ENCODE measurements around the gene DSCAM. TPM values are rescaled to one million over a fixed set of nuclear protein-coding genes. Genes with fewer than 3 reads are reported as not detected.

The DSCAM gene
- total RNA-seq, 2 donors from 2014 or later = not detected

GRCh38 chr21:40706176-40706575 is 140.8 kb downstream of the DSCAM start:
- no peak overlapping the region for H3K27ac Mint-ChIP-seq
- H3K36me3 Mint-ChIP-seq (ENCODE audit: insufficient read depth in 2 of 2) = no peaks in the 10 kb centered on the region

GRCh38 chr21:40704141-40704540 is 142.8 kb downstream of the DSCAM start:
- no peaks in the 10 kb centered on the region for H3K4me1 Mint-ChIP-seq (ENCODE audit: low read depth)
- no peak overlapping the region for H3K4me3 Mint-ChIP-seq
- DNase-seq (no peak), ATAC-seq (replicated peaks in 1 of 2) (no peak)
- H3K27ac Mint-ChIP-seq = no peak overlapping the region
- peaks cover 1 to 3% of the 10 kb centered on the region in 2 donors for H3K9me3 Mint-ChIP-seq
- H3K27me3 Mint-ChIP-seq (ENCODE audit: low read depth) = no peaks in the 10 kb centered on the region
- no peaks in the 10 kb centered on the region for H3K36me3 Mint-ChIP-seq (ENCODE audit: insufficient read depth in 2 of 2)

More at GRCh38 chr21:40706176-40706575, 140.8 kb downstream of the DSCAM start:
- peaks cover 0 to 1% of the 10 kb centered on the region in 2 donors for H3K9me3 Mint-ChIP-seq
- no peak for DNase-seq
- ATAC-seq (replicated peaks in 1 of 2) = no peak
- no peak overlapping the region for H3K4me3 Mint-ChIP-seq
- no peaks in the 10 kb centered on the region for H3K4me1 Mint-ChIP-seq (ENCODE audit: low read depth)
- H3K27me3 Mint-ChIP-seq (ENCODE audit: low read depth) = no peaks in the 10 kb centered on the region

GRCh38 chr21:40699366-40699765 is 147.6 kb downstream of the DSCAM start:
- Mint-ChIP-seq H3K9me3 (peaks cover 0 to 4% of the 10 kb centered on the region in 2 donors), H3K27ac (no peak overlapping the region), H3K36me3 (ENCODE audit: insufficient read depth in 2 of 2) (no peaks in the 10 kb centered on the region), H3K4me1 (ENCODE audit: low read depth) (no peaks in the 10 kb centered on the region), H3K27me3 (ENCODE audit: low read depth) (no peaks in the 10 kb centered on the region), H3K4me3 (no peak overlapping the region)
- no peak for ATAC-seq (replicated peaks in 1 of 2)
- no peak for DNase-seq

GRCh38 chr21:40696246-40696645 is 150.7 kb downstream of the DSCAM start:
- no peak for DNase-seq
- Mint-ChIP-seq H3K4me1 (ENCODE audit: low read depth) (no peaks in the 10 kb centered on the region), H3K27ac (no peak overlapping the region), H3K36me3 (ENCODE audit: insufficient read depth in 2 of 2) (no peaks in the 10 kb centered on the region), H3K4me3 (no peak overlapping the region), H3K27me3 (ENCODE audit: low read depth) (no peaks in the 10 kb centered on the region), H3K9me3 (peaks cover 0 to 4% of the 10 kb centered on the region in 2 donors)
- ATAC-seq (replicated peaks in 1 of 2) = no peak

- no peaks in the 10 kb centered on the region for H3K4me1 Mint-ChIP-seq (ENCODE audit: low read depth)
Observed at GRCh38 chr21:40689840-40690360, 157.1 kb downstream of the DSCAM start.

GRCh38 chr21:40689217-40689616 is 157.7 kb downstream of the DSCAM start:
- Mint-ChIP-seq H3K4me1 (ENCODE audit: low read depth) (no peaks in the 10 kb centered on the region), H3K36me3 (ENCODE audit: insufficient read depth in 2 of 2) (no peaks in the 10 kb centered on the region), H3K27me3 (ENCODE audit: low read depth) (no peaks in the 10 kb centered on the region), H3K4me3 (no peak overlapping the region), H3K27ac (no peak overlapping the region), H3K9me3 (peaks cover 4% of the 10 kb centered on the region in 2 donors)
- ATAC-seq (replicated peaks in 1 of 2) (no peak), DNase-seq (no peak)

More at GRCh38 chr21:40689840-40690360, 157.1 kb downstream of the DSCAM start:
- Mint-ChIP-seq H3K27ac (no peak overlapping the region), H3K36me3 (ENCODE audit: insufficient read depth in 2 of 2) (no peaks in the 10 kb centered on the region), H3K4me3 (no peak overlapping the region), H3K27me3 (ENCODE audit: low read depth) (no peaks in the 10 kb centered on the region), H3K9me3 (peaks cover 4% of the 10 kb centered on the region in 2 donors)
- ATAC-seq (replicated peaks in 1 of 2) (no peak), DNase-seq (no peak)

GRCh38 chr21:40688106-40688864 is 158.7 kb downstream of the DSCAM start:
- DNase-seq (no peak), ATAC-seq (replicated peaks in 1 of 2) (no peak)
- Mint-ChIP-seq H3K27ac (no peak overlapping the region), H3K4me1 (ENCODE audit: low read depth) (no peaks in the 10 kb centered on the region), H3K9me3 (peaks cover 4 to 6% of the 10 kb centered on the region in 2 donors), H3K36me3 (ENCODE audit: insufficient read depth in 2 of 2) (no peaks in the 10 kb centered on the region), H3K27me3 (ENCODE audit: low read depth) (no peaks in the 10 kb centered on the region), H3K4me3 (no peak overlapping the region)

- DNase-seq = no peak
- no peak for ATAC-seq (replicated peaks in 1 of 2)
- Mint-ChIP-seq H3K27ac (no peak overlapping the region), H3K36me3 (ENCODE audit: insufficient read depth in 2 of 2) (no peaks in the 10 kb centered on the region), H3K4me1 (ENCODE audit: low read depth) (no peaks in the 10 kb centered on the region), H3K27me3 (ENCODE audit: low read depth) (no peaks in the 10 kb centered on the region), H3K4me3 (no peak overlapping the region), H3K9me3 (peaks cover 4 to 9% of the 10 kb centered on the region in 2 donors)
Observed at GRCh38 chr21:40687625-40688024, 159.3 kb downstream of the DSCAM start.

GRCh38 chr21:40686526-40686925 is 160.4 kb downstream of the DSCAM start:
- Mint-ChIP-seq H3K9me3 (peaks cover 9% of the 10 kb centered on the region in 2 donors), H3K36me3 (ENCODE audit: insufficient read depth in 2 of 2) (no peaks in the 10 kb centered on the region), H3K4me1 (ENCODE audit: low read depth) (no peaks in the 10 kb centered on the region), H3K27me3 (ENCODE audit: low read depth) (no peaks in the 10 kb centered on the region), H3K27ac (no peak overlapping the region), H3K4me3 (no peak overlapping the region)
- DNase-seq (no peak), ATAC-seq (replicated peaks in 1 of 2) (no peak)

GRCh38 chr21:40685141-40685540 is 161.8 kb downstream of the DSCAM start:
- H3K4me3 Mint-ChIP-seq = no peak overlapping the region
- no peaks in the 10 kb centered on the region for H3K27me3 Mint-ChIP-seq (ENCODE audit: low read depth)
- no peak for DNase-seq
- ATAC-seq (replicated peaks in 1 of 2) = no peak
- no peaks in the 10 kb centered on the region for H3K36me3 Mint-ChIP-seq (ENCODE audit: insufficient read depth in 2 of 2)
- H3K9me3 Mint-ChIP-seq = peaks cover 9% of the 10 kb centered on the region in 2 donors
- H3K4me1 Mint-ChIP-seq (ENCODE audit: low read depth) = no peaks in the 10 kb centered on the region
- no peak overlapping the region for H3K27ac Mint-ChIP-seq

- no peak overlapping the region for H3K27ac Mint-ChIP-seq
- H3K9me3 Mint-ChIP-seq = peaks cover 9% of the 10 kb centered on the region in 2 donors
- no peaks in the 10 kb centered on the region for H3K27me3 Mint-ChIP-seq (ENCODE audit: low read depth)
- no peak overlapping the region for H3K4me3 Mint-ChIP-seq
- no peaks in the 10 kb centered on the region for H3K4me1 Mint-ChIP-seq (ENCODE audit: low read depth)
- no peaks in the 10 kb centered on the region for H3K36me3 Mint-ChIP-seq (ENCODE audit: insufficient read depth in 2 of 2)
- ATAC-seq (replicated peaks in 1 of 2) (no peak), DNase-seq (no peak)
Observed at GRCh38 chr21:40684726-40685125, 162.2 kb downstream of the DSCAM start.

- H3K4me3 Mint-ChIP-seq = no peak overlapping the region
- ATAC-seq (replicated peaks in 1 of 2) (no peak), DNase-seq (no peak)
Observed at GRCh38 chr21:40683349-40683748, 163.6 kb downstream of the DSCAM start.

GRCh38 chr21:40681164-40681859 is 165.6 kb downstream of the DSCAM start:
- Mint-ChIP-seq H3K4me3 (no peak overlapping the region), H3K27ac (no peak overlapping the region), H3K36me3 (ENCODE audit: insufficient read depth in 2 of 2) (no peaks in the 10 kb centered on the region), H3K27me3 (ENCODE audit: low read depth) (no peaks in the 10 kb centered on the region), H3K4me1 (ENCODE audit: low read depth) (no peaks in the 10 kb centered on the region), H3K9me3 (peaks cover 9% of the 10 kb centered on the region in 2 donors)
- no peak for ATAC-seq (replicated peaks in 1 of 2)
- no peak for DNase-seq

More at GRCh38 chr21:40683349-40683748, 163.6 kb downstream of the DSCAM start:
- H3K27me3 Mint-ChIP-seq (ENCODE audit: low read depth) = no peaks in the 10 kb centered on the region
- H3K9me3 Mint-ChIP-seq = peaks cover 9% of the 10 kb centered on the region in 2 donors
- H3K36me3 Mint-ChIP-seq (ENCODE audit: insufficient read depth in 2 of 2) = no peaks in the 10 kb centered on the region
- H3K4me1 Mint-ChIP-seq (ENCODE audit: low read depth) = no peaks in the 10 kb centered on the region
- H3K27ac Mint-ChIP-seq = no peak overlapping the region
